ENCODE results near the gene ABHD14A. TPM values are rescaled to one million over a fixed set of nuclear protein-coding genes. Genes with fewer than 3 reads are reported as not detected.

Gene ABHD14A
- total RNA-seq, 2 experiments from 2014 or later = 11.8 to 13.7 TPM

GRCh38 chr3:51955893-51956770 lies 18.7 kb upstream of the ABHD14A start:
- Mint-ChIP-seq H3K4me1 (peaks cover 10% of the 10 kb centered on the region), H3K27me3 (peaks cover 37% of the 10 kb centered on the region), H3K9me3 (ENCODE audit: low read depth) (no peaks in the 10 kb centered on the region), H3K27ac (no peak overlapping the region), H3K4me3 (no peak overlapping the region), H3K36me3 (no peaks in the 10 kb centered on the region)
- ATAC-seq (peak; percentile 65), DNase-seq (no peak)
- CTCF ChIA-PET = interaction anchor here (0.9 to 1.6 kb wide), 5 partner anchors 9 to 17 kb away, joined by 3 to 6 read pairs (median 5); partner anchors contain the start of genes ABHD14B, PCBP4 and RRP9

DNA sequence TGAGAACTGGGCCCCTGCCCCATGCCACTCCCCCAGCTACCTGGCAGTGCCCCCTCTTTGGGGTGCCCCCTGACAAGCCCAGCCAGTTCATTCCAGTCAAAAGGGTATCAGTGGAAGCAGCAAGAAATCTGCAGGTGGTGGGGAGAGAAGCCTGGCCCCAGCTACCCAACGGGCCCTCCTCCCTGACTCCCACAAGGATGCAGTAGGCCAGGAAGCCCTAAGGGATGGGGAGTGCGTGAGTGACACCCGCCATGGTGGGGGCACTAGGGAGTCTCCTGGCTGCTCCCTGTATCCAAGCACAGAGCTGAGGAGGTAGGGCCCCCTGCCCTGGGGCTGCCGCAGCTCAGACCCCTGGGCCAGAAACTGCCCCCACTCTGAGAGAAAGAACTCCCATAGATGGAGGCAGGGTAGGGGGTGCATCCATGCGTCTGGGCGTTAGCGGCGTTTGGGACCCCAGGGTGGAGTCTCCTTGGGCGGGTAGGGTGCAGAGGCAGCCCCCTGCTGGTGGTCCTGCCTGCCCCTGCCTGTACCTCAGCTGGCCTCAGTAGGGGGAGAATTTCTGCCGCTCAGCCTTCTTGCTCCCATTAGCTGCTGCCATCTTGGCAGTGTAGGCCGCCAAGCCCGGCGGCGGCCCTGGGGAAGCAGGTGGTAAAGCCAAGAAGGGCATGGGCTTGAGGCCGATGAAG lies 17.2 kb upstream of the ABHD14A start:
- H3K4me1 Mint-ChIP-seq = peaks cover 10% of the 10 kb centered on the region
- no peak for DNase-seq
- H3K27ac Mint-ChIP-seq = no peak overlapping the region
- CTCF ChIA-PET = interaction anchor here (0.8 to 1.2 kb wide), 5 partner anchors 8 to 44 kb away, joined by 3 to 6 read pairs (median 3); partner anchors contain the start of genes ABHD14B and PCBP4
- H3K4me3 Mint-ChIP-seq = no peak overlapping the region
- no peaks in the 10 kb centered on the region for H3K36me3 Mint-ChIP-seq
- peaks cover 38% of the 10 kb centered on the region for H3K27me3 Mint-ChIP-seq
- no peak for ATAC-seq
- no peaks in the 10 kb centered on the region for H3K9me3 Mint-ChIP-seq (ENCODE audit: low read depth)

GRCh38 chr3:51958603-51959521 lies 16.0 kb upstream of the ABHD14A start:
- Mint-ChIP-seq H3K27me3 (peaks cover 28% of the 10 kb centered on the region), H3K36me3 (no peaks in the 10 kb centered on the region), H3K4me3 (no peak overlapping the region), H3K9me3 (ENCODE audit: low read depth) (no peaks in the 10 kb centered on the region), H3K27ac (no peak overlapping the region), H3K4me1 (peaks cover 6% of the 10 kb centered on the region)
- CTCF ChIA-PET = interaction anchor here (0.8 kb wide), 1 partner anchor 15 kb away, joined by 4 read pairs; the partner anchor contains the start of gene ABHD14B
- no peak for ATAC-seq
- no peak for DNase-seq

DNA sequence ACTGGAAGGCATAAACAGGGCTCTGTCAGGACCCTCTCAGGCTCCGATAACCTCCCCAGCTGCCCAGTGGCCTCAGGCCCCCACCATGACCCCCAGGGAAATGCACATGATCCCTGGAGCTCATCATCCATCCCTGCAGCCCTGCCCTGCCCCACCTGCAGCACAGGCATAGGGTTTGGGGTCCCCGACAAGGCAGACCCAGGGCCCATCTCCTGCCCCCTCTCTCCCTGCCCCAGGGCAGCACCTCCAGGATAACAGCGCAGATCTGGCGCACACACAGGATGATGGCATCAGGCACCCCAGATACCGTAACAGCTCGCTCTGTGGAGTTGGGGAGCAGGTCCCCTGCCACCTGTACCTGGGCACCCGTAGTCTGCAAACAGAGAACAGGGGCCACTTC lies 15.2 kb upstream of the ABHD14A start:
- CTCF ChIA-PET = no interaction called here
- Mint-ChIP-seq H3K4me3 (no peak overlapping the region), H3K36me3 (no peaks in the 10 kb centered on the region), H3K4me1 (peaks cover 6% of the 10 kb centered on the region), H3K27me3 (peaks cover 21% of the 10 kb centered on the region), H3K27ac (no peak overlapping the region), H3K9me3 (ENCODE audit: low read depth) (no peaks in the 10 kb centered on the region)
- DNase-seq (no peak), ATAC-seq (no peak)

- DNase-seq (no peak), ATAC-seq (no peak)
- Mint-ChIP-seq H3K4me3 (no peak overlapping the region), H3K27ac (no peak overlapping the region), H3K27me3 (peaks cover 18% of the 10 kb centered on the region), H3K9me3 (ENCODE audit: low read depth) (no peaks in the 10 kb centered on the region), H3K36me3 (no peaks in the 10 kb centered on the region), H3K4me1 (peaks cover 6% of the 10 kb centered on the region)
- CTCF ChIA-PET = interaction anchor here (3.6 kb wide), 1 partner anchor 14 kb away, joined by 19 read pairs; the partner anchor contains the start of genes ABHD14A and ABHD14B
These were observed 14.5 kb upstream of the ABHD14A start for GRCh38 chr3:51960386-51960785.

DNA sequence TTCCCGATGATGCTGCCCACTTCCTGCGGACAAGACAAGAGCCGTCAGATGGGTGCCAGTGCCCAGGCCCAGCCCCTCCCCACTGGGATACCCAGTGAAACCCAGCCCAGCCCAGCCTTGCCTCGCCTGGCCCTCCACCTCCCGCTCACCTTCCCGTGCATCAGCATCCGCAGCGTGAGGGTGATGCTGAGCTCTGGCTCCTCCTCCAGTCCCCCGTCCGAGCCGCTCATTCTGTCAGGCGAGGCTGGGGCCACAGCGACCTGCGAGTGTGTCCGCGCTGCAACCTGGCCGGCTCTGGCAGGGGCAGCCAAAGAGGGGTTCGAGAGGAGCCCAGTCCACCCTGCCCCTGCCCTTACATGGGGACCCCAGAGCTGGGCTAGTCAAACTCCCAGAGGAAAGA lies 13.9 kb upstream of the ABHD14A start:
- DNase-seq (no peak), ATAC-seq (no peak)
- H3K9me3 Mint-ChIP-seq (ENCODE audit: low read depth) = no peaks in the 10 kb centered on the region
- no peak overlapping the region for H3K27ac Mint-ChIP-seq
- H3K27me3 Mint-ChIP-seq = peaks cover 17% of the 10 kb centered on the region
- CTCF ChIA-PET = interaction anchor here (1.2 to 3.6 kb wide), 3 partner anchors 13 to 22 kb away, joined by 4 to 19 read pairs (median 4); partner anchors contain the start of genes ABHD14A, ABHD14B and ACY1
- no peaks in the 10 kb centered on the region for H3K36me3 Mint-ChIP-seq
- H3K4me1 Mint-ChIP-seq = peaks cover 6% of the 10 kb centered on the region
- no peak overlapping the region for H3K4me3 Mint-ChIP-seq

DNA sequence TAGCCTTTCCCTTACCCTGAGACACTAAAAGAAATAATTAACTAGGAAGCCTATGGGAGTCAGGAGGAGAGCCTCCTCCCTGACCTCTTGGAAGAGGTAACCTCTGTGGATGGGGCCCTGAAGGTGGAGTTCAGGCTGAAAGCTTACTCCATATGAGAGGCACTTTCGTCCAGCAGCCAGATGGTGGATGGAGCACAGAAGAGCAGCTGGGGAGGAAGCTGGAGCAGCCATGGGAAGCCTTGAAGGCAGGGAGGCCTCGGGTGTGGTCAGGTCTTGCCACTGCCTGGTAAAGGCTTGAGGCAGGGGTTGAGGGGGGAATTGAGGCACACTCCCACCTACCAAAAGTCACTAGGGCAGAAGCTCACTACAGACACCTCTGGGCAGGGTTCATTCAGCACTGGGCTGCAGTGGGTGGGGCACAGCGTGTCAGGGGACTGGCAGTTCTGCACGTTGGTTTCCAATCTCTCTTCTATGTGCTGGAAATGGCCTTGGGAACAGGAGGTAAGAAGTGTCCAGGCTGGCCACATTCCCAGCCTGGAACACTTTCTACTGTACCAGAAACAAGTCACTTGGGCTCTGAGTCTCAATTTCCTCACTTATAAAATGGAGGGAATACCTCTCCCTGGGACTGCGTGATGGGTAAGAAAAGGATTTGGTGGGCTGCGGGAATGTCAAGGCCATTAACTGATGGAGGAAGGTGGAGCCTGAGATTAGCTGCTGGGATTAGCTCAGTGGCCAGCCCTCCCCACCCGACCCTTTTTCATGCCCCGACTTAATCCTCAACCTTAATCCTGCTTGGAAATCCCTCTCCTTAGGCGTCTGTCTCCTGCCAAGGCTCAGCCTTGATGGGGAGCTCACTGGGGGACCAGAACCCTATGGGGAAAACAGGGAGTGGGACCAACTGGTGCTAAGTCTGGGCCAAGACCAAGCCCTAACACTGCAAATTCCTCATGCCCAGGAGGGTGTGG lies 13.0 kb upstream of the ABHD14A start:
- CTCF ChIA-PET = interaction anchor here (1.2 to 3.6 kb wide), 5 partner anchors 10 to 21 kb away, joined by 4 to 19 read pairs (median 4); partner anchors contain the start of genes ABHD14A, ABHD14B, ACY1 and RRP9
- DNase-seq (no peak), ATAC-seq (no peak)
- Mint-ChIP-seq H3K4me1 (peaks cover 3% of the 10 kb centered on the region), H3K4me3 (no peak overlapping the region), H3K27me3 (peaks cover 12% of the 10 kb centered on the region), H3K9me3 (ENCODE audit: low read depth) (no peaks in the 10 kb centered on the region), H3K36me3 (no peaks in the 10 kb centered on the region), H3K27ac (no peak overlapping the region)

- CTCF ChIA-PET = interaction anchor here (1.6 to 3.6 kb wide), 5 partner anchors 9 to 22 kb away, joined by 3 to 19 read pairs (median 4); partner anchors contain the start of genes ABHD14A, ABHD14B, ACY1 and RRP9
- ATAC-seq = no peak
- Mint-ChIP-seq H3K4me1 (peaks cover 2% of the 10 kb centered on the region), H3K36me3 (no peaks in the 10 kb centered on the region), H3K27me3 (peaks cover 10% of the 10 kb centered on the region), H3K9me3 (ENCODE audit: low read depth) (no peaks in the 10 kb centered on the region), H3K27ac (no peak overlapping the region), H3K4me3 (no peak overlapping the region)
- no peak for DNase-seq
These were observed 11.9 kb upstream of the ABHD14A start for GRCh38 chr3:51962854-51963530.

- DNase-seq = no peak
- Mint-ChIP-seq H3K4me3 (no peak overlapping the region), H3K27me3 (peaks cover 10% of the 10 kb centered on the region), H3K4me1 (peaks cover 7% of the 10 kb centered on the region), H3K36me3 (no peaks in the 10 kb centered on the region), H3K27ac (no peak overlapping the region), H3K9me3 (ENCODE audit: low read depth) (no peaks in the 10 kb centered on the region)
- no peak for ATAC-seq
- CTCF ChIA-PET = interaction anchor here (1.1 to 3.6 kb wide), 5 partner anchors 10 to 23 kb away, joined by 3 to 19 read pairs (median 6); partner anchors contain the start of genes ABHD14A, ABHD14B and RRP9
These were observed 10.9 kb upstream of the ABHD14A start for GRCh38 chr3:51963951-51964451.

DNA sequence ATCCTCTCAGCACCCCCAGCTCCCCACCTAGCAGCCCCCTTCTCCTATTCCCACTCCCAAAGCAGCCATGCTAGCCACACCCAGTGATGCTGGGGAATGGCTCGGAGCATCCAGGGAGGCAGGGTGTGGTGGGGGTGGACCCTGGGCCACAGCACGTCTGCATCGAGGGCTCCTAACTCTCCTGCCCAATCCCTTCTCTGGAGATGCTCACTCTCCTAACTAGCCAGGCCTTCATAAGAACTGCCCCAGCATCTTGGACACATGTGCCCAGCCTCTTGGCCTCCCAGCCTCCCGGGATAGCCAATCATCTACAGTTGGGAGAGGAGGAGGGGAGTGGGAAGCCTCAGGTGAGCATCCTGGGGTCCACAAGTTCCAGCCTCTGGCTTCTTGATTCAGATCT lies 10.3 kb upstream of the ABHD14A start:
- CTCF ChIA-PET = interaction anchor here (1.1 to 1.9 kb wide), 6 partner anchors 8 to 23 kb away, joined by 3 to 10 read pairs (median 3); partner anchors contain the start of genes ABHD14A, ABHD14B and RRP9
- no peak for ATAC-seq
- no peak for DNase-seq
- H3K9me3 Mint-ChIP-seq (ENCODE audit: low read depth) = no peaks in the 10 kb centered on the region
- H3K27ac Mint-ChIP-seq = no peak overlapping the region
- H3K4me3 Mint-ChIP-seq = no peak overlapping the region
- H3K27me3 Mint-ChIP-seq = peaks cover 10% of the 10 kb centered on the region
- H3K4me1 Mint-ChIP-seq = peaks cover 9% of the 10 kb centered on the region
- no peaks in the 10 kb centered on the region for H3K36me3 Mint-ChIP-seq

- Mint-ChIP-seq H3K4me1 (peaks cover 9% of the 10 kb centered on the region), H3K27me3 (peaks cover 10% of the 10 kb centered on the region), H3K4me3 (no peak overlapping the region), H3K27ac (no peak overlapping the region), H3K36me3 (no peaks in the 10 kb centered on the region), H3K9me3 (ENCODE audit: low read depth) (no peaks in the 10 kb centered on the region)
- ATAC-seq (no peak), DNase-seq (no peak)
- CTCF ChIA-PET = interaction anchor here (1.1 to 1.9 kb wide), 5 partner anchors 8 to 157 kb away, joined by 3 to 10 read pairs (median 3); partner anchors contain the start of gene ABHD14B
These were observed 8.8 kb upstream of the ABHD14A start for GRCh38 chr3:51966016-51966415.
